GM19452 (cell line): Measurements from ENCODE around the gene C1QB.

Source experiments
- ATAC-seq: cut with Tn5 transposase; IDR thresholded peaks from one replicate; pipeline ENCODE4 v1.9.1; 2021; ENCODE audit not compliant: unreplicated experiment

The C1QB gene, protein sequence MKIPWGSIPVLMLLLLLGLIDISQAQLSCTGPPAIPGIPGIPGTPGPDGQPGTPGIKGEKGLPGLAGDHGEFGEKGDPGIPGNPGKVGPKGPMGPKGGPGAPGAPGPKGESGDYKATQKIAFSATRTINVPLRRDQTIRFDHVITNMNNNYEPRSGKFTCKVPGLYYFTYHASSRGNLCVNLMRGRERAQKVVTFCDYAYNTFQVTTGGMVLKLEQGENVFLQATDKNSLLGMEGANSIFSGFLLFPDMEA

DNA sequence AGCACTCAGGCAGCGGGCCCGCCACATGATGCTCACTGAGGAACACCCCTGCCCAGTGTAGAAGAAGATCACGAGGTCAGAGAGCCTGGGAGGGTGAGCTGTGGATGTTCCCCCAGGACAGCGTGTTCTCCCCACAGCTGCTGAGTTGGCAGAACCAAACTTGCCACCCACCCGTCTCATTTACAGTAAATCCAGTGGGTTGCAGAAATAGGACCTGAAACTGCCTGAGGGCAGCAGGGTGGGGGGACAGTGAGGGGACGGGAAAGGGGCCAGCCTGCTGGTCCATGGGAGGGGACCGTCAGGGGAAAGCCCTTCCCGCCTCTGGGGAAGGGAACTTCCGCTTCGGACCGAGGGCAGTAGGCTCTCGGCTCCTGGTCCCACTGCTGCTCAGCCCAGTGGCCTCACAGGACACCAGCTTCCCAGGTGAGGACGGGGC lies at the start of gene C1QB:
Gene C1QB, plus strand, starts transcription at position 356 of the 436 bp plus-strand sequence. CDS start 6,227 bp downstream, outside the sequence.
- no peak for ATAC-seq

DNA sequence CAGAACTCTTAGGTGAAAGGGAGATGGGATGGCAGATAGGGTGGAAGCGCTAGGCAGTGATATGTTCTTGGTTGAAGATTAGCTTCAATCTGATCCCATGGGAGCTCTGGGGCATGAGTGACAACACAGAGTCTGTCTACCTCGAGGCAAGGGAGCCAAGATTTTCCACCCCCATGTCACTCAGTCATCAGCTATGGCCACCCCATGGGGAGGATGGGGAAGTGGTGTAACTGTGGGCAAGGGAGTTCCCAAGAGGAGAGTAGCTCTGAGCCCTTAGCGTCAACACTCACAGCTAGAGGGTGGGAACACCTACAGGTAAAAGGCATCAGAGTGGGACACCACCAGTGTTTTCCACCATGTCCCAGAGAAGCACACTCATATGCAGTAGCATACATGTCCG lies 46.9 kb upstream of the C1QB start:
- no peak for ATAC-seq

DNA sequence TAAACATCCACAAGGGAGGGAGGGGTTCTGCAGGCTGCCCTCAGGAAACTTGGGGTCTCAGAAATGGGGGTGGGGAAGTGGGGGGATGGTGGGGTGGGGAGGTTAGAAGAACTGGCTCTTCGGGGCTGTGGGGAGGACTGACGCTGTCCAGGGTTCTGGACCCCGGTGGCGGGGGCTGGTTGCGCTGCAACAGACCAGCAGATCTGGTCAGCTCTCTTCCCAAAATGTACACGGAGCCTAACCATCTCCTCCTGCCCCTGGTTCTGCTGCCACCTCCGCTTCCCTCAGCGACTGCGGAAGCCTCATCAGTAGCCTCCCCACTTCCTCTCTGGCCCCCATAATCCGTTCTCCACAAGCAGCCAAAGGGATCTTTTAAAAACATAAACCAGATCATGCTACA lies 45.9 kb upstream of the C1QB start:
- ATAC-seq: no peak

DNA sequence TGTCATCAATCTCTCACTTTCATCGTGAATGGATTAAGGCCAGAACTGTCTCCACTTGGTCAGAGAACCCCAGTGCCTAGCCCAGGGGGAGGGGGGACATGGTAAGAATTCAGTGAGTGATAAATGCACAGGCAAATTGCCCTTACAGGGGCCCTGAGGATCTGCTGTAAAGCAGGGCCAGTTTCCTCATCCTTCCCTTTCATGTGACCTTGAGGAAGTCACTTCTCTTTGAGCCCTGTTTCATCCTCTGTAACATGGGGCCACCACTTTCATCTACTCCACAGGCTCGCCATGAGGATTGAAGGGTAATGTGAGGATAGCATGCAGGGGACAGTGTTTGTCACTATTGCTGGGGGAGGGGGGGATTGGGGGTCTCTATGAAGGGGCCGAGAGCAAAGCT lies 44.7 kb upstream of the C1QB start:
- ATAC-seq: no peak

DNA sequence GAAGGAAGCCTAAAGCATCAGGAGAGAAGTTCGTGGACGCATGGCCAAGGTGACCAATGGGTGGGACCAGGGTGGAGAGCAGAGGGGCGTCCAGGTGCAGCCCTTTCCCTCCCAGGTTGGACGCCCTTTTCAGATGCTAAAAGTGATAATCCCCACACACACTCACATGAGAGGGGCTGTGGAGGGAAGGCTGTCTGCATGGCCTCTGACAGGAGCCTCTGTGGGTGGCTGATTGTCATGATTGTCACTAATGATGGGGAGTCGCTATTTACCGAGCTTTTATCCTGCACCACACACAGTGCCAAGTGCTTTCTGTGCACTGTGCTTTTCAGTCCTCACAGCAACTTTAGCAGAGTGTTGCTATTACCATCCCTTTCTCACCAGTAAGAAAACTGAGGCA lies 43.7 kb upstream of the C1QB start:
- ATAC-seq: no peak

DNA sequence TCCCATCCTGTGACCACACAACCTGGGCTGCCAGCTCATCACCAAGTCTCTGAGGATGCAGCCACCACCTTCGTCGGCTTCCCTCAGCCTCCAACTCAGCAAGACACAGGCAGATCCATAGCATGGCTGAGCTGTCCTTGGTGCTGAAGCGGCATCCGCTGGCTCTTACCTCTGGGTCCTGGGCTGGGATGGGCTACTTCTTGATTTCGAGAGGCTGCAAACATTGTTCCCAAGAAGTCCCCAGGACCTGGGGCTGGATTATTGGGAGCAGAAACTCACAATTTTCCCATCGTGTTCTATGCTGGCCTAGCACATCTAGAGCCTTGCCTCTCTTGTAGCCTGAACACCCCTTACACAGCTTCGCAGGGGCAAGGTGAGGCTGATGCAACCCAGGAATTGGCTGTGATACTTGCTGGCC lies 41.5 kb upstream of the C1QB start:
- no peak for ATAC-seq

DNA sequence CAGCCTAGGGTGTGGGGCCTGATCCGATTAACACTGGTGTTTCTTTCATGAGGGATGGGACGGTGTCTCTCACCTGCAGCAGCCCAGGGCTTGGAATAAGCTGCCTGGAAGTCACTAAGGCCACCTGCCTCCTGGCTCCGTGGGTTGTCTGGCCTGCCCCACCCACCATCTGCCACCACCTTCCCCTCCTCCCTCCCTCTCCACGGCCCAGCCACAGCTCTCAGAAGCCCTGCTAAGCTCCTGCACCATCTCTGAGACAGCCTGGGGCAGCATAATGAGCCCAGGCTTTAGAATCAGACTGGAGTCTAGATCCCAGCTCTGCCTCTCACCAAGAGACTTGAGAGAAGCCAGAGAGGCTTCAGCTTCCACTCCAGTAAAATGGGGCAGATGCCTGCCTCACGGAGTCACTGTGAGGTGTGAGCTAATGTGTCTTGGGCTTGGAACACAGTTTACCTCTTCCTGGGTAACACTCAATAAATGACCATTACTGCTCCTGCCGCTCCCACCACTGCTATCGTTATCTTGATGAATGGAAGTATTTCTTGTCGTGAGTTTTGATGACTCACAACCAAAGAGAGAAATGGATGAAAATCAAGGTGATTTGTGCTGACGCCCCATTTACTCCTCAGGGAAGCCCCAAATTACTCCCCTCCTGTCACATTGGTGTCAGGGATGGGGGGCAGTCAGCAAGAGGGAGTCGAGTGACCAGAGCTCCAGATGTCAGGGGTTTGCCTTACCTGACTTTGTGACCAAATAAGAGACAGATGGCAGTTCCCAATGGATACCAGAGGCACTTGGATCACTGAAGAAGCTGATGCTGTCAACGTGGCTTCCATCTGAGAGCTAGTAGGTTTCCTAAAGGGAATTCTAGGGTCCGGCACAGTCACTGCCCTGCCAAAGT lies 40.1 kb upstream of the C1QB start:
- no peak for ATAC-seq

DNA sequence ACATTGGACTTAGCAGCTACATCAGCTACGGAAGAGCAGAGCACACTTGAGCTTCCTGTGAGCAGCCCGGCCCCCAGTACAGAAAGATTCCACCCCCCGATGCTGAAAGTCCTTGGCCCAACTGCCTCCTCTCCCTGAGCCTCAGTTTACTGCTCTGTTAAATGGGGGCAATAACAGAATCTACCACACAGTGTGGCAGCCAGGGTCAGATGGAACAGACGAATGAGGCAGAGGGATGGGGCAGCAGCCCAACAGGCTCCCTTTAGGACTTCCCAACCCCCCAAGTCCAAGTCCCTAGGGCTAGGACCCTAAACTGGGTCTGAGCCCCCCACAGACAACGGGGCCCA lies 39.5 kb upstream of the C1QB start:
- no peak for ATAC-seq

DNA sequence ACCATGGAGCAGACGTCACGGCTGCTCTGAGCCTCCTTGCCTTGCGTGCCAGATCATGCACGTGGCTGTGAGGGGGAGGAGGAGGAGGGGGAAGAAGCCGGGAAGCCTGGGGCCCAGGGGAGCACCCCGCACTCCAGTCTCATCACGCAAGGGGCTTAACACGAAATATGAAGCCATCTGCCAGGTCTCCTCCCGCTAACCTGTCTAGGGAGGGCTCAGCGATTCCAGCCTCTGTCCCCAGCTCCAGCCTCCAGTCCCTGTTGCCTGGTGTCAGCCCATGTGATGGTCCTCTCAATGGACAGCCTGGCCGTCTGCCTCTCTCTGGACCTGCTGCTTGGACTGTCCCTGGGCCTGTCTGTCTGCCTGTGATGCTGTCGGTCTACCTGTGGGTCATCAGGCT lies 39.1 kb upstream of the C1QB start:
- no peak for ATAC-seq

DNA sequence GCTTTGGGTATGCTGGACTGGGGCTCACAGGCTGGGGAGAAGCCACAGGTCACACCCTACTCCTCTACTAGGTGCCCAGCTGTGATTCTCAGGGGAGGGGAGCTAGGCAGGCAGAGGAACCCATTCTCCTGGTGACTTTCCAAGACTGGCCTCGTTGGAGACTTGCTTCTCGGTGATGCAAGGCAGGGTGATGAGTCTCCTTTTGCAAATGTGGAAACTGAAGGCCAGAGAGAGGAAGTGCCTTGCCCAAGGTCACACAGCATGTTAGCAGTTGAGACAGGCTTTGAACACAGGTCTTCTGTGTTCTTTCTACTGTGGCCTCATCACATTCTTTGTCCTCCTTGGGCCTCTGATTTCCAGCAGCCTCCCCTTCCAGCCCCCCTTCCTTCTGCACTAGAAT lies 37.1 kb upstream of the C1QB start:
- ATAC-seq: no peak

DNA sequence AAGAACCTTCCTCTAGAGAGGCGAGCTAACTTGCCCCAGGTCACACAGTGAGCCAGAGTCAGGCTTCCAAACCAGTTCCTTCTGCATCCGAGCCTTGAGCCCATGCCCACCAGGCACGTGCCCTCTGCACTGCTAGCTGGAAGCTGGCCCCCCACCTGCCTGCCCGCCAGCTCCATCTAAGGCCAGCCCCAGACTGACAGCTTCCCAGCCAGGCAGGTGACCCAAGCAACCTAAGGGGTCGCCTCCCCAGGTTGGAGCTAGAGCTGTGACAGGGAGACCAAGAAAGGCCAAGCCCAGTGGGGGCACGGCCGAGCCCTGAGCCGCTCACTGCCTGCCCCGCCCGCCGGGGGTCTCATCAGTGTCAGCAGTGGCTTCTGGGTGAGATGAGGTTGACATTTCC lies 36.5 kb upstream of the C1QB start:
- no peak for ATAC-seq

DNA sequence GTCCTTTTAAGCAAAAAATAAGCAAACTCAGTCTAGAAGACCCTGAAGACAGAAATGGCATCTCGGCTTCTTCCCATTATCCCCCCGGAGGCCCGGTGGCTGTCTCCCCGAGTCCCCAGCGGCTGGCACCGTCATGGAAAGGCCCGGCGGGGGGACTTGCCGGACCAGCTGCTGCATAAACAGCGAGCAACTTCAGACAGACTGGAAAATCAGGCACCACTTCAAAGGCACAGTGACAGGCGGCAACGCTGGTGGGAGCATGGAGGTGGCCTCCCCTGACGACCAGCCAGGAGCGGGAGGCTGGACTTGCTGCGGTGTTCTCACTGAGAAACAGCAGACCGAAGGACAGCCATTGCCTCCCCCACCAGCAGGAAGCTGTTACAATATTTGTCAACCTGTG lies 35.0 kb upstream of the C1QB start:
- ATAC-seq: no peak

DNA sequence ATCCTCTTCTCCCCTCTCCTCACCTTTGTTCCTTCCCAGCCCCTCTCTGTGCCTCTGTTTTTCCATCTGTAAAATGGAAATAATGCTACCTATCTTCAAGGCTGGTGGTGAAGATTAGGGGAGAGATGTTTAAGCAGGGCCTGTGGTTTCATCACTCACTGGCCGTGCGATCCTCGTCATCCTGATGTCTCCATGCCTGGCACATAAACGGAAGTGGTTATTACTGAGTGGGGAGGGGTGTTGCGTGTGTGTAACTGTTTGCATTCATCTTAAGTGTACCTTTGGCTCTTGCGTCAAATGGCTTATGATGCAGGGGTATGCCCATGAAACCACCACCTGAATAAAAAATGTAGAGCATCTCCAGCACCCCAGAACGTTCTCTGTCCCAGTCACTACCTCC lies 33.8 kb upstream of the C1QB start:
- no peak for ATAC-seq

DNA sequence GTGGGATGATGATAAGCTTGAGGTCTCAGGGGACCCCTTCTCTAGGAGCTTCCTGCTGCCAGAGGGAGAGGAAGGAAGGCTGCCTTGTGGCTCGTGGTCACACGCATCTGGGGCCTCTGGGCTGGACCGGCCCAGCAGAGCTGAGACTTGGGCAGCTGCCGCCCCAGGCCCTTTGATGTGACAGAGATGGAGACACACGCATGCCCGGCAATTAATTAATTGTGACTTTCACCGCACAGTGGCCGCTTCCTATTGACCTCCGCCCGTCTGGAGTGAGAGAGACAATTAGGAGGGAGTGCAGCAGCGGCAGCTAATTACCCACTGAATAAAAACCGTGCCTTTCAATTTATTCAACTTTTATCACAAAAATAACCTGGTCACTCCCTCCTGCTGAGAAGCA lies 33.2 kb upstream of the C1QB start:
- no peak for ATAC-seq

DNA sequence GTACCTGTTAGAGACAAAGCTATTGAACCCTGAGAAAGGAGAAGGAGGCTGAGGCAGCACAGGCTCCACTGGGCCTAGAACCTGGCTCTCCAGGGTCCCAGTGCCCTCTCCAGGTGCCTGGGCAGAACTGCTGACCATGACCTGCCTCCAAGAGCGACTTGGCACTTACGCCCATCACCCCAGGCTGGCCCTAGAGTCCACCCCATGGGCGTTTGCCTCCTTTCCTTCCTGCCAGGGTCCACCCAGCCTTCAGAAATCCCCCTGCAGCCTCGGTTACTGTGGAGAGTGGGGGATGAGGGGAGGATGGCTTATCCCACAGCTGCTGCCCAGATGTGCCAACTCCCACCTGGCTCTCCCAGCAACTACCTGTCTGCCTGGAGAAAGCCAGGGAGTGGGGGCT lies 31.3 kb upstream of the C1QB start:
- ATAC-seq: no peak

DNA sequence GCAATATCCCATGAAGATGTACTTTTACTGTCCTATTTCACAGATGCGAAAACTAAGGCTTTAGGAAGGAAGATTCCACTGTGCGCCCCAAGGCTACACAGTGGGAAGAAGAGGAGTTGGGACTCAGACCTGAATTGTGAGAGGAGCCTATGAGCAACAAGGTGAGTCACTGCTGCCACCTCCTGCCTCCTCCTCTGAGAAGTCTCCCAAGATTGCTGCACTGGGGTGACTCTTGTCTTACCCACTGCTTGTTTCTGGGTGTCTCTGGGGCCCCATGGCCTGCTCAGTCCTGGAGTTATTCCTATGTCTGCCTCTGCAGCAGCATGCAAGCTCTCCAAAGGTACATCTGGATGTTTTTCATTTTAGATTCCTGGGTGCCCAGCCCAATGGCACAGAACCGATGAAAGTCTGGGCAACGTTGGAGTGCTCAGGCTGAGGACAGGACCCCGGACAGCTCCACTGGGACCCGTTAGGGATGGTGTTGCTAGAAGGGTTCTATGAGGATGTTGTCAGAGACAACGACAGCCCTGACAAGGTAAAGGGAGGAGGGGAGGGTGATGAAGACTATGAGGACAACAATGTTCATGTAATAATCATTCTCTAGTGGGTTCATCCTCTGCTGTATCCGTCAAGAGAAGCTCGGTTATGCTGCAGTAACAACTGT lies 27.6 kb upstream of the C1QB start:
- ATAC-seq: no peak

DNA sequence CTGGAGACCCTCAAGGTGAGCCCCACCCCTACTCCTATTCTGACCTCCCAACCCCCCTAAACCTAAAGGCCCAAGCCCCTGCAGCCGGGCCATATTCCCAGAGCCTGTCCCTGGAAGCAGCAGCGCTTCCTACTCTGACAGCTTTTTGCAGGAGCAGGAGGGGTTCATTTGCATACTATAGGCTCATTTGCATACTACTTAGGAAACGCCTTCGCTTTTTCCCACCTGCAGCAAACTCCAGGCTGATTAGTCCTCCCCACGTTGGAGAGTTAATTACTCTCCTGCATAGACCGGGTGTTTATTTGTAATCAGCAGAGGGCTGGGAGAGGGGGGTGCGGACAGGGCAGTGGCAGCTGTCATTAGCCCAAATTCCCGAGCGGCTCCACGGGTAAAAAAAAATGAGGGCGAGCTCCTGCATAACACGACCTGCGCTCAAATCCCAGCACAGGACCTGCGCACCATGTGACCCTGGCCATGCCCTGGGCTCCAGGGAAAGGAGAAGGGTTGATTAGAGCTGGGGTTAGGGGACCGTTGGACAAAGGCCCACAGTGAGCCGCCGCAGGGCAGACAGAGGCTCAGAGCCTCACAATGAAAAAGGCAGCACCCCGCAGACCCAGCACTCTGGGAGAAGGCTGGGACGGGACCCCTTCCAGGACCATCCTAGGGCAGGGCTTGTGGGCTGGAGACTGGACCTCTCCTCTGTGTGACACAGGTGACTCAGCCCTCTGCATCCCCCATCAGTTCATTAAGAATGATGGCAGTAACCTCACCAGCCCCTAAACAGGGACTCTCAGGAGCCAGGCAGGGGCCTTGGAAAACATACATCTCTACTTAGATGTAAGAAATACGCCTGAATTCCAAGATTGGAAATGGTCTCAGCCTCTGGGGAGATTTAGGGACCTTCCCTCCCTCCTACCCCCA lies 26.5 kb upstream of the C1QB start:
- no peak for ATAC-seq

DNA sequence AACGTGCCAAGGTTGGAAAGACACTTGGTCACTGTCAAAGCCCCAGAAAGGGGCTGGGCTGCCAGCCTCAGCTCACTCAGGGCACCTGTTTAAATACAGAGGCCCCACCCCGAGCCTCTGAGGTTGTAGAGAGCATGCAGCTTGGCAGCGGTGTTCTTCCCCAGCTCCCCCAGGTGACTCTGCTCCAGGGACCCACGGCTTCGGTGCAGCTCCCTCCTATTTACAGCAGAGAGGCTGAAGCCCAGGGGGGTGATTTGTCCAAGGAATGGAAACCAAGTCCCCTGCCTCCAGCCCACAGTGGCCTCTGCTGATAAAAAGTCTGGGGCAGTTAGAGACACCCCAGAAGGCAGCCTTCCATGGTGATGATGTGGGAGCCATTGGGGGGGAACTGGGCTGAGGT lies 25.7 kb upstream of the C1QB start:
- ATAC-seq: no peak

DNA sequence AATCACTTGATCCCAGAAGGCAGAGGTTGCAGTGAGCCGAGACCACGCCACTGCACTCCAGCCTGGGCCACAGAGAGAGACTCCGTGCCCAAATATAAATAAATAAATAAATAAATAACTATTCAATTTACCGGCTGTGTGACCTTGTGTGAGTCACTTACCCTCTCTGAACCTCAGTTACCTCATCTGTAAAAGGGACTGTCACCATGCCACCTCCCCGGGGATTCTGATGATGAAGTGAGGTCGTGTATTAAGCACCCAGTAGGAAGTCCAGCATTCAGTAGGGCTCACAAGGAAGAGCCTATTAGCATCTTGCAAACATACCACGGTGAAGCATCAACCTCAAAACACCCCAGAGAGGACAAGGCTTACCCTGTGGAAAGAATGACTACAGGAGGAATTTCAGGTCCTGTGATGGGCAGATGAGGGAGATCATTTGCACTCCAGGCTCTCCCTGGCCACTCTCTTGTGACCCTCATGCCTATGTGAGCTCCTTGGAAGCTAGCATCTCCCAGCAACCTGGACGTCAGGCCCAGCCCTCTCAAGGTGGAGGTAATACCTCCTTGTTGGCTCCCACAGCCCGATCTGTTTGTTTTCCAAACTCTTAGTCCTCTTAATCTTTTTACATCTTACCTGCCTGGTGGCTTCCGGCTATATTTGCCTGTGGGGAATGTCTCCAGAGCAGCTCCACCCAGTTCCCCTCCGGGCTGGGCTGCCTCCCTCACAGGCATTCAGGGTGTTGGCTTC lies 24.2 kb upstream of the C1QB start:
- no peak for ATAC-seq

DNA sequence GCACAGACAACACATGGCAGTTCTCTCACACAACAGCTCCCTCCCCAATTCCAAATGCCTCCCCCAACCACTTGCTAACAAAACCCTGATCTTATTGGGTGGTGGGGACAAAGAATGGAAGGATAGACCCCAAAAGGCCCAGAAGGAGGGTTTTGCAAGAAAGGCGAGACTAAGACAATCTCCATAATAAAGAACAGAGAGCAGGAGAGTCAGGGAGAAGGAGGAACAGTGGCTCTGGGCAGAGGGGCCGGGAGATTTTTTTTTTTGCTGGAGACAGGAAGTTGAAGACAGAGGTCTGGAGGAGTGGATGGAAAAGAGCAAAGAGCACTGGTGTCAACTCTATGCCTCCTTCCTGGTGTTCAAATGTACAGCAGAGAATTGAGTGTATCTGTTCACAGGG lies 23.1 kb upstream of the C1QB start:
- ATAC-seq: no peak
